ENCODE measurements around the gene DIPK1A.

DIPK1A gene

GRCh38 chr1:92953491-92953890 lies 7.8 kb downstream of the DIPK1A start:
- no peak for DNase-seq

- no peak for DNase-seq
Observed at GRCh38 chr1:92952714-92953113, 8.5 kb downstream of the DIPK1A start.

- no peak for DNase-seq
Observed at GRCh38 chr1:92951141-92951582, 10.1 kb downstream of the DIPK1A start.

- DNase-seq: peak in 1 of 51 donors; percentile 31
Observed at GRCh38 chr1:92949937-92950817, 11.1 kb downstream of the DIPK1A start.

GRCh38 chr1:92948071-92948470 lies 13.2 kb downstream of the DIPK1A start:
- no peak for DNase-seq

GRCh38 chr1:92945748-92946270 lies 15.5 kb downstream of the DIPK1A start:
- DNase-seq: peak in 2 of 51 donors; percentile 24 to 70

GRCh38 chr1:92944901-92945747 lies 16.1 kb downstream of the DIPK1A start:
- DNase-seq: peak in 3 of 51 donors; percentile 18 to 53 (median 33)

GRCh38 chr1:92943502-92943847 lies 17.8 kb downstream of the DIPK1A start:
- DNase-seq: peak in 2 of 51 donors; percentile 45 to 62

GRCh38 chr1:92940541-92940940 lies 20.7 kb downstream of the DIPK1A start:
- DNase-seq: no peak

- no peak for DNase-seq
Observed at GRCh38 chr1:92937731-92938130, 23.5 kb downstream of the DIPK1A start.

GRCh38 chr1:92936865-92937264 lies 24.4 kb downstream of the DIPK1A start:
- no peak for DNase-seq

GRCh38 chr1:92934395-92935378 lies 26.6 kb downstream of the DIPK1A start:
- DNase-seq: peak in 17 of 51 donors; percentile 18 to 54 (median 28)

- no peak for DNase-seq
Observed at GRCh38 chr1:92933459-92933858, 27.8 kb downstream of the DIPK1A start.

GRCh38 chr1:92931691-92932090 lies 29.6 kb downstream of the DIPK1A start:
- DNase-seq: no peak

GRCh38 chr1:92929461-92929860 lies 31.8 kb downstream of the DIPK1A start:
- DNase-seq: no peak

- no peak for DNase-seq
Observed at GRCh38 chr1:92927870-92928269, 33.4 kb downstream of the DIPK1A start.

- no peak for DNase-seq
Observed at GRCh38 chr1:92926873-92927272, 34.4 kb downstream of the DIPK1A start.

GRCh38 chr1:92924501-92924900 lies 36.8 kb downstream of the DIPK1A start:
- DNase-seq: no peak

- DNase-seq: no peak
Observed at GRCh38 chr1:92923664-92924063, 37.6 kb downstream of the DIPK1A start.

GRCh38 chr1:92922356-92923035 lies 38.8 kb downstream of the DIPK1A start:
- no peak for DNase-seq
